GM21717 (cell line): ENCODE data around the gene RYR2.
"Not testable (repeated sequence)": the region's sequence is repeated elsewhere in the genome, so short reads cannot be mapped to it uniquely, and the experiment has no call there.

Experiments
- ATAC-seq: cut with Tn5 transposase; IDR thresholded peaks from one replicate; pipeline ENCODE4 v1.9.1; 2021; ENCODE audit warnings: mild to moderate bottlenecking, moderate library complexity; ENCODE audit not compliant: unreplicated experiment

RYR2 gene

DNA sequence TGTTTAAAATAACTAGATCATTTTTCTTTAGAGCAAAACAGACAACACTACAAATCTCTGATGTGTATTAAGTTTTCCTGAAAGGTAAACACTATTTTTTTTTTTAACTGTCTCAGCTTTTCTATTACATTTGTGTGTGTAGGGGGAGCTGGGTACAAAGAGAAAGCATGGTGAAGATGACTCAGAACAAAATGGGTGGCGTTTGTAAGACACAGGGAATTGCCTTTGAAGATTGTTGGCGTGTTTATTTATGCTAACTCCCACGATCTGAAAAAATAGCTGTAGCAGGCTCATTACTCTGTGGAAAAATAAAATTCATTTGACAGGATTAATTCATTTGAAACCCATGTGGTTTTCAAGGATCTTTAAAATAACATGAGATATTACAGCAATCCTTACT, 285.1 kb downstream of the RYR2 start:
- no peak for ATAC-seq

DNA sequence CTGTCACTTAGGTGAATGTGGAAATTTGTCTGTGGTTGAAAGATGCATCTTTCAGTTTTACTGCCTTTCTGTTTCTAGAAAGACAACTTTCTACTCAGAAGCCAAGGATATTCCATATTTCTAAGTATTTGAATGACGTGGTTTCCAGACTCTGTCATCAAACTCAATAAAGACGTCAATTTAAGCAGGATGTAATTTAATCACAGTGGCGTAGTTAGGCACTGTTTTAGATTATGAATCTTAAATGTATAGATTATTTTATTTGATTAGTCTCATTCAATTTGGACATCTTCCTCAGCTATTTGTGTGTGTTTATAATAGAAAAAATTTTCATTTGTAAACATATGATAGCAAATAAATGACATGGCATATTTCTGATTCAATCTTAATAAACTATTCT, 298.9 kb downstream of the RYR2 start:
- no peak for ATAC-seq

DNA sequence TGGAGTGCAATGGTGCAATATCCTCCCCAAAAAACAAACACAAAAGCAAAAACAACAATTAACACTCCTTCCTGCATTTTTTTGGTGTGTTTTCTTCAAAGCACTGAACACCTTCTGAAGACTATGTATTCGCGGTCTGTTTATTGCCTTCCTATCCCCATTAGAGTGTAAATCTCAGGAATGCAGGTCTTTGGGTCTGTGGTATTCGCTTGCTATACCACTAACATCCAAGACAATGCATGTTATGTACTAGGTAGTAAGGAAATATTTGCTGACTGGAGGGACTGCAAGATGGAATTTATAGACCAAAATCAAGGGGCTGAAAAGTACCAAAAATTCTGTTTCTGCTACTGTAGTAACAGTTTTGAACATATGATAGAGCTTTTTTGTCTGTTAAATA, 299.4 kb downstream of the RYR2 start:
- no peak for ATAC-seq

DNA sequence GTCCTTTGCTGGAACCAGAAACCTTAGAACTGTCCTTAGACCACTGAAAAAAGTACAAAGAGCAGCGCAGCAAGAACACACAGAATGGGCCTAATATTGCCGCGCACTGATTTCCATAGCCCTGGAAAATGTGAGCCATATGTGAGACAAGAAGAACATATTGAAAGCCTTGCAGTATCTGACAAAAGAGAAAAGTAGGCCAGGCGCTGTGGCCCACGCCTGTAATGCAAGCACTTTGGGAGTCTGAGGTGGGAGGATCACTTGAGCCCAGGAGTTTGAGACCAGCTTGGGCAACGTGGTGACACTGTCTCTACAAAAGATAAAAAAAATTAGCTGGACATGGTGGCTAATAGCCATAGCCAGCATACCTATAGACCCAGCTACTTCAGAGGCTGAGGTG, 300.7 kb downstream of the RYR2 start:
- no peak for ATAC-seq

DNA sequence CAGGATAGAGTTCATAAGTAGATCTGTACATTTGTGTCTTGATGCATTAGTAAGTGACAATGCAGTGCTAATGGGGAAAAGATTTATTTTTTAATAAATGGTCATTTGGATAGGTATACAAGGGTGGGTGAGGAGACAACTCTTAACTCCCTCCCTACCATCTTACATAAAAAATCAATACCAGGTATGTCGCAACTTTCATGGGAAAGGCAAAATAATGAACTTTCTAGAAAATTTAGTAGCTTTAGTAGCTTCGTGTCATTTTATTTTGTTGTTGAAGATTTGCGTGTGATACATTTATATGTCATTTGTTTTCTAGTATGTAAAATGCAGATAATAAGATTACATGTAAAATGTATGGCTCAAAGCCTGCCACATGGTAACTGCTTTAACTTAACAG, 310.8 kb downstream of the RYR2 start:
- no peak for ATAC-seq

DNA sequence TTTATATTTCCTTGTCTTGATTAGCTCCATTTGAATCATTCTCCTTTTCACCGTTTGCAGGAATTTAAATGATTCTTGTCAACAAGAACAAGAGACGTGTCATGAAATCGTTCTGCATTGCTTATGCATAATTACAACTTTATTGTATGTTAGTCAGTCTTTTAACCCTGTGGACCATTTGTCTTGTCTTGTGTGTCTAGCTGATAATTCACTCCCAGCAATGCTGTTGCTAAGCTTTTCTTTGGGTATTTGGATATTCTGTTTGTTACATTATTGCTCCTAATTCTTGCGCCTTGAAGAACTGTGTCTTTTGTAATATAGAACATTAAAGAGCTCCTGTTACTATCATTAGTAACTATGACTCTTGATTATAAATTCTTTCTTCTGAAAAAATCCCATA, 311.9 kb downstream of the RYR2 start:
- no peak for ATAC-seq

DNA sequence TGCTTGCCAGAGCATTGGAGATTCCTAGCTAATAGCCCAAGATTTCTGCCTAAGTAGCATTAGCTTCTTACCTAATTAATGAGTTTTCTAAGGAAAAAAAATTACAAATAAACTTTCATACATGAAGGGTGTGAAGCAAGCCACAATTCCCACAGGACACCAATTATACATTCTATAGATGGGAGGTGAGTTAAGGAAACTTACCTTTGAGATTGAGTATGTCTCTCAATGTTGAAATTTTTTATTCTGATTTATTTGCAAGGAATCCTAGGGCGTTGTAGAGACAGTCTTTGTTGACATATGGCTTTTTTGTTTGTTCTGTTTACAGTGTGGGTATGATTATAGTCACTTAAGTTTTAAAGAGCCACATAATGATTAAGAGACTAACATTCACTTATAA, 313.0 kb downstream of the RYR2 start:
- ATAC-seq, result no peak

DNA sequence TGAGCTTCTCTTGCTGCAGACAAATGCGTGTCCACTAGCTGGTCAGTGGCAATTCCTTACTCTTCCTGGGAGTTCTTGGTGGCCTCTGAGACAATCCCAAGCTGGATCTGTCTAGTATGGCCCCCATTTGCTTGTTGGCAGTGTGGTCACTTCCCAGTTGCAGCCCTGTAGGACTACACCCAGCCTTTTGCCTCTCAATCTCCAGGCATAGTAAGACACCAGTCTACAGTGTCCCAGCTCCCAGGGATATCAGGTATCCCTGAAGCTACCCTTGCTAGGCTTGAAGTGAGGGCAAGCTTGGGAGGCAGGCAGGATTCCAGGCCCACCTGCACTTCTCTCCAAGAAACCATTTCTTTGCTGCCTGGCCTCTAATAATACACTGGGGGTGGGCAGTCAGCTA, 316.6 kb downstream of the RYR2 start:
- ATAC-seq, result no peak

DNA sequence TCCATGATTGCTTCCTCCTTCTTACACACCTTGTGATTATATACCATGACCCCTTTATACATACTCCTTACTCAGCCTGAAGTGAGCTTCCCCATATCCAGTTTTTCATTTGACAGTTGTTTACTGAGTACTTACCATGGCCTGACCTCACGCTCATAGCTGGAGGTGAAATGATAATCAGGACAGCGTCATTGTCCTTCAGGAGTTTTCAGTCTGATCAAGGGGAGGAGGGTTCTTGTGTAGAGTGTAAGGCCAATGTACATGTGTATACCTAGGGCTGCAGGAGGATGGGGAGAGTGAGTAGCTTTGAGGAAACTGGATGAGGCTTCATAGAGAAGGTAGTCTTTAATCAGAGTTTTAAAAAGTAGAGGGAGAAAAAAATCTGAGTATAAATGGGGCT, 325.8 kb downstream of the RYR2 start:
- no peak for ATAC-seq

DNA sequence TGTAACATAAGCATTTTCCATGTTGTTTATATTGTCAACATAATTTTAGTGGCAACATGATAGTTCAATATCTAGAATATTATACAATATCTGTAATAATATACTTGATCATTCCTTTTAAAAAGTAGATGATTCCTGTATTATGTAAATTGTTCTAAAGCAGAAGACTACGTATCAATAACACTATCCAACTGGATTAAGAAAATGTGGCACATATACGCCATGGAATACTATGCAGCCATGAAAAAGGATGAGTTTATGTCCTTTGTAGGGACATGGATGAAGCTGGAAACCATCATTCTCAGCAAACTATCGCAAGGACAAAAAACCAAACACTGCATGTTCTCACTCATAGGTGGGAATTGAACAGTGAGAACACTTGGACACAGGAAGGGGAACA, 329.5 kb downstream of the RYR2 start:
- not testable (repeated sequence) for ATAC-seq

DNA sequence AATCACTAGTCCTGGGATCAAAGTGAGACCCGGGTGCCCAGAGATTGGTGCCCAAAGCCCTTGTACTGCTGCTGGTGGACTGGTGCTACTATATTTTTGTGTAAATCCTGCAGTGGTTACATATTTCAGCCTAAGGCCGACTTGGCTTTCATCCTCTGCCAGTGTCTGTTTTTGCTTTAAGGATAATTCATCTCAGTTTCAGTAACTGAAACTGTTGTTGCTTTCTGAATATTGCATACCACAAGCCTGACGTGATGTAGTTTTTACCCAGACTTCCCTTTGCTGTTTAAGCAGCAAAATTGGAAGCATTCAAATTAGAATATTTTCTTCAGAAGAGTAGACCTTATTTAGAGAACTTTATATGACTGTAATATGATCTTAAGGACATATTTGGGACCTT, 341.8 kb downstream of the RYR2 start:
- ATAC-seq, result no peak

DNA sequence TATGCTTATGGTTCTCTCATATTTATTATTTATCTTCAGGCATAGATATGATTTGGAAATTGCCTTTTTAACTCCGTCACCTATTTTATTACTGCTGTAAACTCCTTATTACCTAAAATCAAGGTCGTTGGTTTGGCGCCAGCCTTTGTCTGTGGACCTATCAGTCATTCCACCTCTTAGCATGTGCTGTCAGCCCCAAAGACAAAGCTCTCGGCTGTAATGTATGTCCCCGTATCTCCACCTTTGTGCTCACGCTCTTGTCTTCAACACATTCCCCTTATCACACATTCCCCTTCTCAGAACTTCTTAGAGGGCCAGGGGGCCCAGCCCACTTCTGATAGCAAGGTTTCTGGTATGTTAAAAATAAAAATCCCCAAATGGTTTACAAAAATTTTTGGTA, 342.2 kb downstream of the RYR2 start:
- no peak for ATAC-seq

DNA sequence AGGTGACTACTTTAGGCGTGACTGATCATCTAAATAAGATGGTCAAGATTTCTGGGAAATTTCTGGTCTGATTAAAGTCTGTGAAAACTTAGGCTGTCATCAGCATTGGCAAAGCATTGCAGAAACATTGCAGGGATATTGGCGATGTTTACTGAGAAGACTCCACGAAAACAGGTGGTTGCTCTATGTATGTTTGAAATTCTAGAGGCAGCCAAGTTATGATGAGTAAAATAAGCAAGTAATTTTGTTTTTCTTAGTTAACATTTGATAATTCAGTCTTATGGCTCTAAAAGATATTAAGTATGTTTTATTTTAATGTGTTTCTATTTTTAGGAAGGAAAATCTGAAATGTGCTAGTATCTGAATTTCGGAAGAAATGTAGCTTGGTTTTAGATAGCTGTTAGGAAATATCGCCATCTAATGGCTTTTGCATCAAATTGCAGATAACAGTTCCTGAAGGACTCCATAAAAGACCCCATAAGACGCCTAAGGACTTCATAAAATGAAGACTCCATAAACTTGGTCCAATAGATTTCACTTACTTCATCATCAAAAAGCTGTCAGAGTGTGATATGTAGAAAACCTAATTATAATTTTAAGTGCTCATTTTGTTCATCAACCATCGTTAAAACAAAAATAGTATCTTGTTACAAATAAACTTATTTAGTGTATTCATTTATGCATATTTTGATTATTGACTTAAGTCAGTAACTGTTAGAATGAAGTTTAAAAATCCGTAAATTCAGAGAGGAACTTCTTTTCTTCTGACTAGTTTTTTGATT, 344.6 kb downstream of the RYR2 start:
- no peak for ATAC-seq

DNA sequence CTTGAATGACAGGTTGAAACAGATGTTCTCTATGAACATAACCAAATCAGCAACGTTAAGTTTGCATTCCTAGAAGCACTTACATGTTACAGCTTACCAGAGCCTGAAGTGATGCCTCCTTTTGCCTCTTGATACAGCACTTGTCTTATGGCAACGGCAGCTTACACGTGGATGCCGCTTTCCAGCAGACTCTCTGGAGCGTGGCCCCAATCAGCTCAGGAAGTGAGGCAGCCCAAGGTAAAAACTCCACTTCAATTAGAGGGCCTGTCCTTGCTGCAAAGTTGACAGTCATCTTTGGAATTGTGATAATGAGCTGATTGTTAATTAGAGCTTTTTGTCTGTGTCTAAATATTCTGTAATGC, 345.1 kb downstream of the RYR2 start:
- ATAC-seq, result no peak

DNA sequence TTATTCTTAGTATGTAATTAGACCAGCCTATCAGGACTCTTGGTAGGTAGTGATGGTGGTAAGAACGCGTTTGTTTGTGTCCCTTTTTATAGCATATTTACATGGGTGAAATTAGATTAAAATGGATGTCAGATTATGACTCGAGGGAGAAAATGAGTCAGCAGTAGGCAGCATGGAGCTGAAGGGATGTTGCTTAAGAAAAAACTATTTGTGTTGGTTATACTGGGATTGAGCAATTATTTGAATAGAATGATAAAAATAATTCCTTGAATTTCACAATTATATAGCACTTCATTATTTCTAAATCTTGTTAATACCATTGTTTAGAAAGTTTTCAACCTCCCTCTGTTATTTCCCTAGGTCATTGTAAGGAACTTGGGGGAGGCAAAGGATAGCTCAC, 348.8 kb downstream of the RYR2 start:
- no peak for ATAC-seq

DNA sequence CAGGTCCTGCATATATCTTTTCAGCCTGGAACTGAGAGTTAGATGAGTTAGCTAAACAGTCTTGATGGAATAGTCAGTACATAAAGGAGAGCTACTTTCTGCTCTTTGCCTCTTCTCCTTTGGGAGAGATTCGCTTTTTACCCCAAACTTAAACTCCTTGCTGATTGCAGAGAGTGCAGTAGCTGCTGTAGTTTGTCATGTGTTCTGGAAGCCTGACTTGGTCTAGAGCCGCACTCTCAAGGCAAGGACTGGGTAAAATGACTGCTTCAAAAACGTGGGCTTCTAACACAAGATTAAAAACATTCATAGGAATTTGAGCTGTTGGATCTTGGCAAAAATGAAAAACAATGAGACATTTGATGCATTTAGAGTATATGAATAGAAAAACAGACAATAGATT, 351.6 kb downstream of the RYR2 start:
- no peak for ATAC-seq

DNA sequence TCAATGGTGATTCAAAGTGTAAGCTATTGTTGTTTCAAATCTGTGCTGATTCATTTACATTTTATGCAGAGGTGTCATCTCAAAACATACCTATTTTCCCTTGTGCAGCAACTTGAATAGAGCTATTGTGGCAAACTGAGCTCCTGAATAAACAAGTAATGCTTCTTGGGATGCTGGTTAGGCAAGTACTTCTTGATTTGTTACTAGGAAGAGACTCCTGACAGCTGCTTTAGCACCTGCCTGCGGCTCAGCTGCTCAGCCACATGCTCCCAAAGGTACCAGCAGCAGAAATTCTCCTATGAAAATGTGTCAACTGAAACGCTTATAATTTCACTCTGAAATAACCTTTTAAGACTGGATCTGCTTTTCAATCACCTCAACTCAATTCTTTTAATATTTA, 352.3 kb downstream of the RYR2 start:
- no peak for ATAC-seq

DNA sequence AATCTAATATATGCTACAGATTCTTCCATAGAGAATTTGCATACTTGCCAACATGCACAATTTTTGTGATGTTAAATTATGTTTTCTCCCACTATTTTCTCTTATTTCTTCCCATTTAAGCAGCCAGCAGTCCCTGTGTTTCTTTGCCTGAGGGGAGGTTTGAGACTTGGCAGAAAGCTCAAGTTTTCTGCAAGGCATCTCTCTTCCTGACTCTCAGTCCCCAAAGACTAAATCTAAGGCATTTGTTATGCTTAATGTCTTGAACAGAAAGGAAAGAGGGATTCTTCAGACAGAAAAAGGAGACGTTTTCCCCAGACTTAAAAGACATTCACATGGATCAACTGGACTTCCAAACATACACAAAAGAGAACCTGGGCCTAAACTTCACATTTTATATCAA, 354.4 kb downstream of the RYR2 start:
- ATAC-seq, result no peak

DNA sequence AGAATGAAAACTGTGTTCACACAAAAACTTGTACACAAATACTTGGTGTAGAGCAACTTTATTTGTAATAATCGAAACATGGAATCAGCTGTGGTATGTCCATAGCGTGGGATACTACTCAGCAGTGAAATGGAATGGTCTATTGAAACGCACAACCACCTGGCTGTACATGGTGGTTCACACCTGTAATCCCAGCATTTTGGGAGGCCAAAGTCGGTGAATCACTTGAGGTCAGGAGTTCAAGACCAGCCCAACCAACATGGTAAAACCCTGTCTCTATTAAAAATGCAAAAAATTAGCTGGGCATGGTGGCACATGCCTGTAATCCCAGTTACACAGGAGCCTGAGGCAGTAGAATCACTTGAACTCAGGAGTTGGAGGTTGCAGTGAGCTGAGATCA, 356.8 kb downstream of the RYR2 start:
- ATAC-seq, result no peak

DNA sequence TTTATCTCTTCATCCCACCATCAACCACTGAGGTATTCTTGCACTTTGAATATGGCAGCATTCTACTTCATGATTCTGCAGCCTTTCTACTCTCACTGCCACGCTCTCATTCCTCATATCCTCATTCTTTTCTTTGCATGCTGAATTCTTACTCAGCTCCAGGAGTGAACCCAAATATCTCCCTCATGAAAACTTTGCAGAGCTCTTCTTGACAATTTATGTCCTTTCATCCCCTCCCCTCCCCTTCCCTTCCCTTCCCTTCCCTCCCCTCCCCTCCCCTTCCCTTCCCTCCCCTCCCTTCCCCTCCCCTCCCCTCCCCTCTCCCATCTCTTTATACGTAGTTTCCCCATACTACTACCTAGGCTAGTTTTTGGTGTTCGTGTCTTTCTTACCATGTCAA, 363.9 kb downstream of the RYR2 start:
- no peak for ATAC-seq

DNA sequence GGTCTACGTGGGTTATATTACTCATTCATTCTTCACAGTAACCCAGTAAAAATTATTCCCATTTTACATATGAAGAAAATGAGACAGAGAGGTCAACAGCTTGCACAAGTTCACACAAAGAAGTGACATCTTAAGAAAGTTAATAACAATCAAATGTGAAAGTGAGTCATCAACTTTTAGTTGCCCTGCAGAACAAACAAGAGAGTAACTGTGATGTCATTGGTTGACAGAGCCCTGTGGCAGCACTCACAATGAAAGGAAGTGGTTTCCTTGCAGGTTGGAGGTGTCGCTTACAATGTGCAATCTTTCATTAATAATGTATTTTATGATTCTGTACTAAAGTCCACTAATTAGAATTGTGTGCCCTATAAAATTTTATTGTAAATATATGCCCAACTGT, 369.6 kb downstream of the RYR2 start:
- peak; percentile 84 for ATAC-seq

DNA sequence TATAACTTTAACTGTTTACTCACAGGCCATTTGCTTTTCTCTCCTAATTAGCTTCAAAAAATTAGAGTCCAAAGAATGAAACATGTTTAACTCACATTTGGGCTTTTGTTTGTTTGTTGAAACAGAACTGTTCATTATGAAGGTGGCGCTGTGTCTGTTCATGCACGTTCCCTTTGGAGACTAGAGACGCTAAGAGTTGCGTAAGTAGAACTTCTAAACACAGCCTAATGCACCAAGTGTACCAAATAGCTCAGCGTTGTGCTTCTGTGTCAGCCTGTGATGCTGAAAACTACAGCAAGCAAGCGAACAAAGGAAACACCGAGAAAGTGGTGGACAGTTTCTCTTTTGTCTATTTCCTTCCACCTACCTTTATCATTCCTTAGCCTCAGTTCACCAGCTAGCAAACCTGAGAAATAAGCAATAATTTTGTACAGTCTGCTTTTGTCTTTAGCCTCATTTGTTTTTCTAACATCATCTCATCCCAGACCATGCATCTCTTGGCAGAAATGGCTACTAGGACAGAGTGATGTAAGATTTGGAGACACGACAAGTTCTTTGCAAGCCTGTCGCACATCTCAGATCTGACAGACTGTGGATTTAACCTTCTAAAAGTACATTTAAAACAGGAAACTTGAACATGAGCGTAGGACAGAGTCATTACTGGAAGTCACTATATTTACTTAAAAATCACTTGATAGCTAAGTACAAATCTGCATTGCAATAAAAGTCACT, 375.1 kb downstream of the RYR2 start:
- ATAC-seq, result no peak

DNA sequence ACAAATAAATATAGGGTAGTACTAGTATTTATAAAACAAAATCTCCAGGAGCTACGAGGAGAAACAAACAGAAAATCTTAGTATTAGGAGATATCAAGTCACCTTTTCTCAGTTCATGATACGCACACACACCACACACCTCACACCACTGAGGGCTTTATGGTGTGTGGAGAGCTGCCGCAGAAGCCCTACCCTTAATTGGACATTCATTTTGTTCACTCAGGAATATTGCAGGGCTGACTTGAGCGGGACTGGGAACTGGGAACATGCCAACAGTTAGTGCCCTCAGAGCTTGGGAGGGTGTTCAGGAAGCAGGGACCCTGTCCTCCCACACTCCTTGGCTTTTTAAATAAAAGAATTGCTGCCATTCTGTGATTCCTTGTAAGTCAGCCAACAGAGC, 386.8 kb downstream of the RYR2 start:
- ATAC-seq, result no peak
